ENCODE data around the gene IL1R2.

IL1R2 gene

DNA sequence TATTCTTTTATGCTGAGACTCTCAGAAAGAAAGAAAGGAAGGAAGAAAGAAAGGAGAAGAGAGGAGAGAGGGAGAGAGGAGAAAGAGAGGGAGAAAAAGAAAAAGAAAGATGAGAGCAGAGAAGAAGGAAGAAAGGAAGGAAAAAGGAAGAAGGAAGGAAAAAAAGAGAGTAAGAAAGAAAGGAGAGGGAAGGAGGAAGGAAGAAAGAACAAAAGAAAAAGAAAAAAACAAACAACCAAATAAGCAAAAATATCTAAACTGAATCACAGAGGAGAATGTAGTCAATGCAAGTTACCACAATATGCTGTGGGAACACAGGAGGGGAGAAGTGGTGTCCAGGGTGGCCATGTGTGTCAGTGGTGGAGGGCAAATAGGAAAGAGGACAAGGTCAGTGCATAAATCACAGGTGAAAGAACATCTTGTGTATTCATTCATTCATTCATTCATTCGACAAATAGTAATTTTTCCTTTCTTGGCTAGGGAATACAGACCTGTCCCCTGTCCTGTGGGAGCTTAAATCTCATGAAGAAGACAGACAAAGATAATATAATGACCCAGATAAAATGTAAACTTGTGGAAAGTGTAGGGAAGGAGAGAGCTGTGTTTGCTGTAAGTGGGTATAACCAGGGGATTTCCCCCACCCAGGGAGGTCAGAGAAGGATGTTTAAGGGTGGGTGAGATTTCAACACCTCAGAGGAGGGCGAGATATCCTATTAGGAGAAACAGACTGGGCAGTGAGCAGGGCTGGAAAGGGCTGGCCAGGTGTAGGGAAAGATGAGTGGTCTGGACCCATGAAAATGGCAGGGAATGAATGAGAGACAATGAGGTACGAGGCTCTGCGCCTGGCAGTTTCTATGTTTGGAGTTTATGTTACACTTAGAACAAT is 50.7 kb downstream of the IL1R2 start:
- no peak for DNase-seq (ENCODE audit: low read depth in 2 of 2)

DNA sequence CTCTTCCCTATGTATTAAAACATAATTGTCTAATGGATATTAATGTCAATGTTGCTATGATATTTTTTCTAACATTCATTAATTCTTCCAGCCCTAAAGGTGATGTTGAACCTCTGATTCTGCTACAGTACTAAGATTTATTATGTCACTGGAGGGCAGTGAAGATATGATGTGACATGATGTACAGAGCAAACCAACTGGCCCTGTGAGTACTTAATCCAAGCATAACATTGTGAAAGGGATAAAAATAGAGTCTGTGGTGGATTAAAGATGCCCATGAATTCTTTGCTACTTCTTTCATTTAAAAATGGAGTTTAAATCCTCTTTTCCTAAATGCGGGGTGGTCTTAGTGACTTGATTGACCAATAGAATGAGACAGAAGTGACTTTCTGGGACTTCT is 51.8 kb downstream of the IL1R2 start:
- no peak for DNase-seq (ENCODE audit: low read depth in 2 of 2)

DNA sequence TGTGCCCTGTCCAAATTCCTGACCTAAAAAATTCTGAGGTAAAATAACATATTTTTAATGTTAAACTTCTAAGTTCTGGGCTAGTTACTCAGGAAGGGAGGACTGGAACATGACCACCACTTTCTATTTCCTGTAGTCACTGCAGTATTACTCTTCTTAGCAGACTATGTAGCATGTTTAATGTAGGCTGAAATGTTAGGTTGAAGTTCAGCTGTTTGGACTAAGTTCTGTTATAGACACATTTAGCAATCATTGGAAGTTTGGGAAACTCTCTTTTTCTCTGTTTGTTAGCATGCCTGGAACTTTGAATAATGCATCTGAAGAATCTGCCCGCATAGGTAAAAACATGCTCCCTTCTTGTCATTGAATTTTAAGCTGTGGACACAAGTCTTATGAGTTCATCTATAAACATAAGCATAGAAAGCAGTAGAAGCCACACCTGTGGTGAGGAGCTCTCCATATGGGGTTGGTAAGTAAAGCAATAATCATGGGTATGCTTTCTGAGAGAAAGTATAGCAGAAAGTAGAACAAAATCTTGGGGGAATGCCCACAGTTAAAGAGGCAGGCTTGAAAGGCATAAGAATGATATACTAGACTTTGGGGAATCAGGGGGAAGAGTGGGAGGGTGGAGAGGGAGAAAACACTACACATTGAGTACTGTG is 52.6 kb downstream of the IL1R2 start:
- DNase-seq (ENCODE audit: low read depth in 2 of 2), result no peak

DNA sequence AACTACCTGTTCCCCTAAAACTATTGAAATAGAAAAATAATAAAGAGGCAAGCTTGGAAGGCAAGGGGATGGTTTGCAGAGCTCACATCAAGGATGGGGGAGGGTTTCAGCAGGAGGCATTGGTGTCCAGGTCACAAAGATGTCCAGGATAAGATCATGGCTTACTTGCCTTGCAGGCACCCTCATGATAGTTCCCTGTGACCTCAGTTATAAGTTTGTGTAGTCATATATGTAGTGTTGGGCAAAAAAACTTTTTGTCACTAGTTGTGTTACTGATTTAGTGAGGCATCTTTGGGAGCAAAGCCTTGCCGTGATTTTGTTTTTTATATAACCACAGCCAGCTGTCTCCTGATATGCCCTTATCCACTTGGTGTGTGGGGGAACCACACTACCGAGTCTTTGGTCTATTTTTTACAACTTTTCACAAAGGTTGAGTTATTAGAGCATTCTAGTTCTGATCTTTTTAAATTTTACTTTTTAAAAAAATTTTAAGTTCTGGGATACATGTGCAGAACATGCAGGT is 53.3 kb downstream of the IL1R2 start:
- no peak for DNase-seq (ENCODE audit: low read depth in 2 of 2)

DNA sequence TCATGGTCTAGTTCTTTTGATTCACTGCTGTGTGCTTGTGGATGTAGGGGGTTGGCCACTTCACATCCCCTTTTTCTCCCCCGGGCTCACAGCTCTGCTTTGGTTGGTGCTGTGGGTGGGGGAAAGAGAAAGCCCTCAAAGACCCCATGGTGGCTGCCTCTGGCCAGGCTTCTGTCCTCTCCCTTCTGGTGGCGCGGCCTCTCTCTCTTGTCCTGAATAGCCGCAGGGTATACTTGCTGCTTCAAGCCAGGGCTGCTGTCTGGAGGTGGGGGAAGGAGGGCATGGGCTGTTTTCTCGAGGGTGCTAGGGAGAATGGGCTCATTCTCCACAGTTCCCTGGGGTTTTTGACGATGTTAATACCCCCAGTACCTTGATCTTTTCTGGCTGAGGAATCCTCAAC is 53.9 kb downstream of the IL1R2 start:
- no peak for DNase-seq (ENCODE audit: low read depth in 2 of 2)

DNA sequence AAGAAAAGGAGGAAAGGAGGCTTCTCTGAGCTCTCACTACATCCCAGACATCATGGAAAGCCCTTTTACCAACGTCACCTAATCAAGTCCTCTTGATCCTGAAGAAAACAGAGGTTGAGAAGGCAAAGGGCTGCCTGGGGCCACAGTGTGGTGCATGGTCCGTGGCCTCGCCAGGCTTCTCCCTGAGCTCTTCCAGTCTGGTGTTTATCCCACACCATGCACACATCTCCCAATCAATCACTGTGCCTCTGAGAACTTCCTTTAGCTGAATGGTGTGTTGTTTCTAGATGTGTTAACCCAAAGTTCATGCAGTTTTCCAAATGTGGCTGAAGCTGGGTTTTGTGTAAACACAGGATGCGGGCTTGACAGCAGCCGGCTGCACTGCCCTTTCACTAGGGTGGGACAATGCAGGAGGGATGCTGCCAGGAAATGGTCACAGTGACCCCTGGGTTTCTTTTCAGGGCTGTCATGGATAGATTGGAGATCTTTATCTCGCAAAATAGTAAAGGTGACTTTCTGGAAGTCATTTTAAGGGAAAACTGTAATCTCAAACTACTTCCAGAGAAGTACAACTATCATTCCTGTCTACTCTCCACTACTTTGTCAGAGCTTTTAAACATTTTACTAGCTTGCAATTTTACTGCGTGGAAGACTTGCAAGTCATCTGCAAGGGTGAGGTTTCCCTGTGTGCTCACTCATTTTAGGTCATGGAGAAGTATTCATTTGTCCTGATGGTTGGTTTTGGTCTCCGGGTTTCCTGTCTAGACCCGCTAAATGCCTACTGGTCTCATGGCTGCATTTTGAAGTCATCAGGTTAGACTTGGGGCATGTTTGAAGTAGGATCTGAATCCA is 54.6 kb downstream of the IL1R2 start:
- no peak for DNase-seq (ENCODE audit: low read depth in 2 of 2)

DNA sequence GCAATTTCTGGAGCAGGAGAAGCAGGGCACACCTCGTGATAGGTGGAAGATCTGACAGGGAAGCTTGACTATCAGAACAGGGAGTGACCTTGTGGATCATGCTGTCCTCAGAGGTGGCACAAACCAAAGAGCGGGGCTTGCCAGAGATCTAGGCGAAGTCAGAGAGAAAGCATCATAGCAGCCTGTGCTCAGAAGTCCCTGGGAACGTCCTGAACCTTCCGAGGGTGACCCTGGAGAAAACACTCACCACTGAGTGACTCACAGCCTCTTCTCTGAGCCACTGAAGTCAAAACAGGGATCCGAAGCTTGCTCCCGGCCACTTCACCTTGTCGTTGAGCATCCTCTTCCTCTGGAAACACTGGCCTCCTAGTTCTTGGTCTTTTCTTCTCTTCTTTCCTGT is 56.7 kb downstream of the IL1R2 start:
- DNase-seq (ENCODE audit: low read depth in 2 of 2), result no peak

DNA sequence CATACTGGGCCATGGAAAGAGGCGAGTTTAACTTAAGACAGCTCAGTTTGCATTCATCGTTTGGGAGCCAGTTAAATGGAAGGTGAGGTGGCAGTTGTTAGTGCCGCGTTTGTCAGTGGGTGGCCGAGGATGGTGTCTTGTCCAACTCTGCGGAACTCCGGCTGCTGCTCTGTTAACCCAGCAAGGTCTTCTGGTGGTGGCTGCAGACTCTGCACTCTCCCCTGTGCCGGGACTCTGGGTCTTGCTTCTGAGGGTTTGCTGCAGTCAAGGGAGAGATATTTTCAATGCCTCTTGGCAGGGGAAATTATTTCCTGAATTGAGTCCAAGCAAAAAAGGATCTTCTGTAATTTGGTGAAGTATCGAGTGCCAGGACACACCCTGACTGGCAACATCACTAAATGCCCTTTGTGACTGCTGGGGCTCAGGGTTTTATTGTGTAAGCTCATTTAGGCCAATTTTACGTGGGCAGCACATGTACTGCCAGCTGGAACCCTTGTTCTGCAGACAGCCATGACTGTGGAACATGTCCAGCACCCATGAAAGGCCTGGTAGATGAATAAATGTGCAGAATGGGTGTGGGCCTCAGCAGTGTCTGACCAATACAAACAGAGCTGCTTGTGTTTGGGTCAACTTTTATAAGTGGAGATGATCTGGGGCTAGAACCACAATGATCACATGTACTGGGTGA is 58.1 kb downstream of the IL1R2 start:
- no peak for DNase-seq (ENCODE audit: low read depth in 2 of 2)

DNA sequence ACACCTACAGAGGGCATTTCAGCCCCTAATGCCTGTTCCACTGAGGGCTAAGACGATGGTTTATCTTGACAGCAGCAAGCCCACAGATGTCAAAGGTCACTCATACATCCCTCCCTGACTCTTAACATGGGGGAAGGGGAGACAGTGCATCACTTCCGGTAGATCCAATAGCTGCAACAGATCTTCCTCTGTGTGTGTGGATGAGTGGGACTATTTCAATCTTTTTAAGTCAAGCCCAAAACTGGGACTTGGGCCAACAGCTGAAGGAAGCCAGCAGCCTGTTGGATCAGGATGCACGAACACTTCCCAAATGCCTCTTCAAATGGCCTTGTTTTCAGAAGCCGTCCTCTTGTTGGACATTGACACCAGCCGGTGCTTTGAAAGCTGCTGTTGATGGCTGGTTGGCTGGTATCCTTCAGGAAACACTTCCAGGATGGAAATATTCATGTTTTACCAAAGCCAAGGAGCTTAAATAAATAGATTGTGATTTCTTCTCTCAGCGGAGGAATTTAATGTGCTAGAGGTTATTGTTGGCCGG is 59.2 kb downstream of the IL1R2 start:
- DNase-seq (ENCODE audit: low read depth in 2 of 2), result no peak

DNA sequence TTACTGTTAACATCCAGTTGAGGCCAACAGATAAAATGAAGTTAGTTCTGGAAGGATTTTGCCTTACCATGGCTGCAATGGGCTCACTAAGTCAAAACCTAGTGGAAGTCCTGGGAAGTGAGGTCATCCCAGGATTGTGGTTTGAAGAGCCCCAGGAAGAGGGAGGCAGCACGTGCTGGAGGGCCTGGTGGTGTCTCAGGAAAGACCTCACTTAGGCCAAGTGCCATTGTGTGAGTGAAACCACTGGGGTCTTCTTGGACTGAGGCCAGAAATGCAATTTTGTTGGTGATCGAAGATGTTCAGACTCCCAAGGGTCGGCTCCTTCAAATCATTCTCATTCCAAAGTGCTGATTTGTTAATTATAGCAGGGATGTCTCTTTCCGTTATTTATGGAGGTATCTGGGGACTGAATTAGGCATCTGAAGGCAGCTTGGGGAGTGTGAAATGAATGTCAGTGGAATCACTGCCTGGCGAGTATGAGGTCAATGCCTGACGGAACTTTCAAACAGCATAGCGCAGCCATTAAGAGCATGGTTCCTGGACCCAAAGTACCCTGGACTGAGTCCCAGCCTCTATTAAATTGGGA is 60.0 kb downstream of the IL1R2 start:
- no peak for DNase-seq (ENCODE audit: low read depth in 2 of 2)

DNA sequence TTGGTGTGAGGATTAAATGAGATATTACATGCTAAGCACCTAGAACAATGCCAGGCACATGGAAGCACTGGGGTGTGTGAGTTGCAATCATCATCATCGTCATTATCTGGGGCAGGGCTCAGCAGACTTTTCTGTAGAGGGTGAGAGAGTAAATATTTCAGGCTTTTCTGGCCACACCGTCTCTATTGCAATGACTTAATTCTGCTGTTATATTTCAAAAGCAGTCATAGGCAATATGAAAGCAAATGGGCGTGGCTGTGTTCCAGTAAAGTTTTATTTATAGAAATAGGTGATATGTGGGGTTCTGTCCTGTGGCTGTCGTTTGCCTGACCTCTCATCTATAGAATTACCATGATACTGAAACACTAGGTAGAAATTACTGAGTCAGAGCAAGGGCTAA is 60.6 kb downstream of the IL1R2 start:
- DNase-seq (ENCODE audit: low read depth in 2 of 2), result no peak

DNA sequence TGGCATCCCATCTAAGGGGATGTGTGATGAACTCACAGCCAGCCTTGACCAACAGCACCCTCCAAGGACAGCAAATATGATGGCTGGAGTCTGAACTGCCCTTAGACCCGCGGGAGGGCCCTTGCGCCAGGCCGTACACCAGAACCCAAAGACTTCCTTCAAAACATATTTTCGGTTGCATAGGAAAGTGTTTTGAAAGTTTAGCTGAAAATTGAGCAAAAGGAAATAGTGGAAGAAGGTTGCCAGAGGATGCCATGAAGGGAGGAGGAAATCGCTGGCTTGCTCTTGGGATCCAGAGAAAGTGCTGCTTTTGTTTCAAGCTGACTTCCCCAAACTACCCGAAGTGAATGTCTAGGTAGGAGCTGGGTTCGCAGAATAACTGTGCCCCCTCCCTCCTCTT is 61.3 kb downstream of the IL1R2 start:
- DNase-seq (ENCODE audit: low read depth in 2 of 2), result no peak

DNA sequence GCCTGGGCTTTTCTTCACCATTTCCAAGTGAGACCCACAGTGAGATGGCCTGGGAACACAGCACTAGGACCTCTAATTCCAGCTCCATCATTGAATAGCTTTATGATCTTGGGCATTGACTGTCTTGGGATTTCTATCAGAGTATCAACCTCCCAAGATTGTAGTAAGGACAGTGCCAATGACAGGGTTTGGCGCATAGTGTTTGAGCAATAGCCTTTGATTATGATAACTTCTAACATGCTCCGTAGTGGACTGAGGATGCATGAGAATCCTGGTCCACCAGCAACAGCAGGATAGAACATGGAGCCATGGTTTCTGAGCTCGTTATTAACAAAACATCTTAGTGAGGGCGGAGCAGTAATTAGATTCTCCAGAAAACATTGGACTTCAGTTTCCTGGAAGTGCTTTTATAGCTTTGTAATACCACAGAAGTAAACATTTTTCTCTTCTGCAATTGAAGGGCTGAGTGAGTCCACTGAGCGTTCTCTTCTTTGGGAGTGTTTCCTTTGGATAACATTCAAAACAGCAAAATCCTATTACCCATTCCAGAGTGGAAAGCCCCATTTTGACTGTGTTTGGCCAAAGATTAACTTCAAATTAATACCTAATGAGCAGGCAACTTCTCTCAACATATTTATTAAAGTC is 63.7 kb downstream of the IL1R2 start:
- no peak for DNase-seq (ENCODE audit: low read depth in 2 of 2)

DNA sequence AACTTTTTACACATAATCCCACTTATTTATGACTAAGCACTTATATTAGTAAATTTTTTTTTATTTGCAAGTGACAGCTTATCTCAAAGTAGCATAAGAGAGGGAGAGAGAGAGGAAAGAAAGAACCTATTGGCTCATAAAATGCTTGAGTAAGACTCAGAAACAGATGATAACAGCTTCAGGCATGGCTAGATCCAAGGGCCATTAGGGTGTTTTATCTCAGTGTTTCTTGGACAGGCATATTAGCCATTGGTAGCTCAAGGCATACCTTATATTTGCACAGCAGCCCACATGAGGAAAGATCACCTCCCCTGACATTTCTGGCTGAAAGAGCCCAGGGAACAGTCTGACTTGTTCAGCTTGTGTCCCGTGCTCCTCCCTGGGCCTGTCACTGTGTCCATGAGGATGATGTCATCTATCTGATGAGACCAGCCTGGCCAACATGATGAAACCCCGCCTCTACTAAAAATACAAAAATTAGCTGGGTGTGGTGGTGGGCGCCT is 64.4 kb downstream of the IL1R2 start:
- DNase-seq (ENCODE audit: low read depth in 2 of 2), result no peak

DNA sequence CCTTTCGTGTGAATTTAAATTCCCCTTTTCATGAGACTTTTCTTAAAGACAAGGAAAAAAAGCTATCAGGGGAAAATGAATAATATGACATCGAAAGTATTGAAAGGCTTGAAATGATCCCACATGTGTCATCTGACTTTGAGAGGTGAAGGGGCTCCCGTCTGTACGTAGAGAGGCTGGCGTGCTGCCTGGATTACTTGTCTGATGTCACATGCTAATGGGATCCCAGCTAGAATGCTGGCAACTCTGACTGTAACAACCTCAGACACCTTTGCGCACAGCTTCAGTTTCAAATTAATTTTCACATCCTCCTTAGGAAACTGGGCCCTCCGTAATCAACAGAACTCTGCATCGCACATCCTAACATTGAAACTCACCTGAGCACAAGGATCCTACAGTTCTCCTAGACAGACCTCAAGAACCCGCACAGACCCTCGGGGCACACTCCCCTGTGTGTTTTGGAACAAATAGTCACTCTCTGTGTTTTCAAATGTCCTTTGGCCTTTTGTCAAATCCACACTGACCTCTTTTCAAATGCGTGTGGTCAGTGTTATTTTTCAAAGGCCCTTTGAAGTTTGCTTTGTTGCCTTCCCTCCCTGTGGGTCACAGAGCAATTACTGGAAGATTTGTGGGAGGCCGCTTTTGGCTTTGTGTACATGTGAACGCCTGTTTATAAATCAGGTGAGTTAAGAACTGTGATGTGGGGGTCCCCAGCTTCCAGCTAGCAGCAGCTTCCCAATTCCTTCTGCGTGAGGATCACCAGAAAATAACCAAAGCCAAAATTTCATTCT is 65.9 kb downstream of the IL1R2 start:
- peak in 1 of 2 experiments; percentile 40 for DNase-seq (ENCODE audit: low read depth in 2 of 2)

DNA sequence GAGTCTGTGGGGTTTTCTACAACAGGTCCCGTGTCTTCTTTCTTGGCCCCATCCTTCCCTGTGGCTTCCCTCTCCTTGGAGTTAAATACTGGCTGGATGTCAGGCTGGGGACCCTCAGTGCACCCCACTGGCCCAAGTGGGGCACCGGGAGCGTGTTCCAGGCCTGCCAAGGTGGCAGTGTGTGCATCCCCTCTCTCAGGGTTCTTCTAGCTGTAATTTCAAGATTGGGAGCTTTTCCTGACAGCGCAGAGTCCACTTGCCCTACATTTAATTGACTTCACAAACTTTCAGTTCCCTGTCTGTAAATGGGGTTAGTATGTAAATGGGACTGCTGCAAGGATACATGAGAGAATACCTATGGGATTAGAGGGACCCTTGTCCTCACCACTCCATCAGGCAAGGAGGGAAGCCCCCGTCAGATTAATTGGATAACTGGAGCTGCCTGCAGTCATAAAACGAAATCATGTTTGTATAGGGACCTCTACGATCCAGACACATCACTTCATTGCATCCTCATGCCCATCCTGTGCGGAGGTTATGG is 66.6 kb downstream of the IL1R2 start:
- no peak for DNase-seq (ENCODE audit: low read depth in 2 of 2)

DNA sequence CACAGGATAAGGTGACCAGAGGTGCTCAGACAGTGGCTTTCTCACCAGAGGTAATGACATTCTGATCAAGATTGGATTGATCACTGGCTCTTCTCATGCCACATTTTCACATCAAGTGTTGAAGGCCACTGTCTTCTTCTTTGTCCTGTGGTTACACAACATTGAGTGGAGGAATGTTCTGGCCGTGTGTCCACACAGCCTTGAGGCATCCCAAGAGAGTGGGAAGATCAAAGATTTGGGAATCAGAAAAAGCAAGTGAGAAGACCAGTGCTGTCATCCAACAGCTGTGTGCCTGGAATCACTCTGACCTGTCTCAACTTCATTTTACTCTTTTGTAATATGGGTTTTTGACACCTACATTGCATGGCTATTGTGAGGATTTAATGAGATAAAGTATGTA is 67.4 kb downstream of the IL1R2 start:
- DNase-seq (ENCODE audit: low read depth in 2 of 2), result no peak

DNA sequence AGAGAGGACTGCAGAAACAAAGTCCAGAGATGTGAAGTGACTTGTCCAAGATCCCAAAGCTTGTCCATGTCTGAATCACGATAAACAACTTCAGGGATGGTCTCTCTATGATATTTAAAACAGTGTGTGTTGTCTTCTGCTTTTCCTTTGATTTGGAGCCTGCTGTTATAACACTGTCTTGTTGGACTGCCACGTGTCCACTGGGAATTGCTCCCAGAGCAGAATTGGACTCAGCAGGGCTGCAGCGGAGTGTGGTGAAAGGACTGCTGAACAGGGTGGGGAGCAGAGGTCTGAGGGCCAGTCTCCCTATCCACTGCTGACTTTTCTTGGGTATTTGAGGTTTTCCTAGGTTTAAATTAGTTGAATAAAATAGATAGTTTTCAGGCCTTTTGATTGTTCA is 68.3 kb downstream of the IL1R2 start:
- DNase-seq (ENCODE audit: low read depth in 2 of 2), result no peak

DNA sequence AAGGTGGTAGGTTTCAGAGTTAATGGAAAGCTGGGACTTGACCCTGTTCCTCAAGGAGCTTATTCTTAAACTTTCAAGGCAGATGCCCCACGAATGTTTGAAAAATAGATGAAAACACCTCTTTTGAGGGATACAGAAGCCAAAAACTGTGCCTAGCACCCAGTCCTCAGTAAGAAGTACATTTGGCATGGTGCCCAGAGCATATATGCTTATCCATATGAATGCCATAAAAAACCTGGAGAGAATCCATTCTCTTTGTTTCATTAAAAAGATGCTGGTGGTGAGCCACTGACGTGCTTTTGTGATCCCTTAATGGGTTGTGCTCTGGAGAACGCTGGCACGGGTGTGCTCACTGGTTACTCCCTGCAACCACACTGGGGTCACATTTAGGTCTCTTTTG is 69.0 kb downstream of the IL1R2 start:
- no peak for DNase-seq (ENCODE audit: low read depth in 2 of 2)

Measured in stimulated activated CD4-positive, alpha-beta T cell treated with anti-CD3 and anti-CD28 coated beads, Interleukin-12 subunit alpha, Interleukin-12 subunit beta, amount 100 ng/mL, for 24 hours (primary cell).